Endothelial cell (in vitro differentiated cells): ENCODE data around the gene NLGN1. TPM values are rescaled to one million over a fixed set of nuclear protein-coding genes. Genes with fewer than 3 reads are reported as not detected.

ENCODE experiments used
- DNase-seq: peaks from one replicate; pipeline ENCODE4 v3.0.0; 2021; ENCODE audit warnings: low spot score
- H3K27ac Mint-ChIP-seq: one replicate; pipeline ENCODE4 v1.8.0; 2021; ENCODE audit warnings: mixed read lengths, inconsistent platforms; ENCODE audit not compliant: unreplicated experiment
- H3K27me3 Mint-ChIP-seq: one replicate; pipeline ENCODE4 v1.8.0; 2021; ENCODE audit warnings: mild to moderate bottlenecking, moderate library complexity, mixed read lengths, inconsistent platforms; ENCODE audit not compliant: unreplicated experiment
- H3K36me3 Mint-ChIP-seq: one replicate; pipeline ENCODE4 v1.8.0; 2021; ENCODE audit warnings: mild to moderate bottlenecking, low read depth, mixed read lengths, inconsistent platforms; ENCODE audit not compliant: unreplicated experiment
- H3K4me1 Mint-ChIP-seq: one replicate; pipeline ENCODE4 v1.8.0; 2021; ENCODE audit warnings: mild to moderate bottlenecking, mixed read lengths, inconsistent platforms; ENCODE audit not compliant: unreplicated experiment
- H3K4me3 Mint-ChIP-seq: one replicate; pipeline ENCODE4 v1.8.0; 2021; ENCODE audit warnings: mild to moderate bottlenecking, mixed read lengths, inconsistent platforms; ENCODE audit not compliant: unreplicated experiment
- H3K9me3 Mint-ChIP-seq: one replicate; pipeline ENCODE4 v1.8.0; 2021; ENCODE audit warnings: mixed read lengths, inconsistent platforms; ENCODE audit not compliant: unreplicated experiment
- total RNA-seq: library from RNA; stranded (reverse); fragmentation: NEBNext Ultra II Directional; extraction: Animal tissue kit (Norgen Biotek cat#: 25700); gene quantifications from one replicate; pipeline ENCODE4 v1.2.1, GENCODE V29; 2021; ENCODE audit not compliant: unreplicated experiment
- TF ChIP-seq, protein P1 (sequence below): fragments of 200-600 bp; sonication (generic); IDR thresholded peaks from one replicate; pipeline ENCODE4 v1.5.0; 2021; ENCODE audit warnings: antibody characterized with exemption; ENCODE audit not compliant: unreplicated experiment

The NLGN1 gene
- total RNA-seq, 1 donor from 2014 or later: 27.6 TPM

DNA sequence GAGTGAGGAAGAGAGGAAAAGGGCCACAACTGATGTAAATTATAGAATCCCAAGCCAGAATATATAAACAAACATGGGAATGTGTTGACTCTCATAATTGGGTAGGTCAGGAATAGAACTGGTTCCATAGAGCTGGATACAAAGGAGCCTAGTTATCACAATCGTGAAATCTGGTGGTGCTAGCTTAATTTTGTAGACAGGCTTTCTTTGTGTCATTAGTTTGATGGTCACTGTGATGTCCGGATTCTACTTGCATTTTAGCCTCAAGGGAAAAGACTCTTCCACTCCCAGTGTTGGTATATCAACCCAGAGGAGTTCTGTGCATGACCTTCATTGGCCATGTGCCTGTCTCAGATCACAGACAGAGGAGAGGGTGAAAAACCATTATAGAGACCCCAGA is 81.8 kb downstream of the NLGN1 start:
- no peaks in the 10 kb centered on the region for H3K36me3 Mint-ChIP-seq
- no peaks in the 10 kb centered on the region for H3K27me3 Mint-ChIP-seq
- TF ChIP-seq, protein P1, sequence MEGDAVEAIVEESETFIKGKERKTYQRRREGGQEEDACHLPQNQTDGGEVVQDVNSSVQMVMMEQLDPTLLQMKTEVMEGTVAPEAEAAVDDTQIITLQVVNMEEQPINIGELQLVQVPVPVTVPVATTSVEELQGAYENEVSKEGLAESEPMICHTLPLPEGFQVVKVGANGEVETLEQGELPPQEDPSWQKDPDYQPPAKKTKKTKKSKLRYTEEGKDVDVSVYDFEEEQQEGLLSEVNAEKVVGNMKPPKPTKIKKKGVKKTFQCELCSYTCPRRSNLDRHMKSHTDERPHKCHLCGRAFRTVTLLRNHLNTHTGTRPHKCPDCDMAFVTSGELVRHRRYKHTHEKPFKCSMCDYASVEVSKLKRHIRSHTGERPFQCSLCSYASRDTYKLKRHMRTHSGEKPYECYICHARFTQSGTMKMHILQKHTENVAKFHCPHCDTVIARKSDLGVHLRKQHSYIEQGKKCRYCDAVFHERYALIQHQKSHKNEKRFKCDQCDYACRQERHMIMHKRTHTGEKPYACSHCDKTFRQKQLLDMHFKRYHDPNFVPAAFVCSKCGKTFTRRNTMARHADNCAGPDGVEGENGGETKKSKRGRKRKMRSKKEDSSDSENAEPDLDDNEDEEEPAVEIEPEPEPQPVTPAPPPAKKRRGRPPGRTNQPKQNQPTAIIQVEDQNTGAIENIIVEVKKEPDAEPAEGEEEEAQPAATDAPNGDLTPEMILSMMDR: no peak
- H3K4me1 Mint-ChIP-seq: peaks cover 3% of the 10 kb centered on the region
- no peak overlapping the region for H3K4me3 Mint-ChIP-seq
- no peak overlapping the region for H3K27ac Mint-ChIP-seq
- H3K9me3 Mint-ChIP-seq: no peaks in the 10 kb centered on the region
- DNase-seq: no peak

DNA sequence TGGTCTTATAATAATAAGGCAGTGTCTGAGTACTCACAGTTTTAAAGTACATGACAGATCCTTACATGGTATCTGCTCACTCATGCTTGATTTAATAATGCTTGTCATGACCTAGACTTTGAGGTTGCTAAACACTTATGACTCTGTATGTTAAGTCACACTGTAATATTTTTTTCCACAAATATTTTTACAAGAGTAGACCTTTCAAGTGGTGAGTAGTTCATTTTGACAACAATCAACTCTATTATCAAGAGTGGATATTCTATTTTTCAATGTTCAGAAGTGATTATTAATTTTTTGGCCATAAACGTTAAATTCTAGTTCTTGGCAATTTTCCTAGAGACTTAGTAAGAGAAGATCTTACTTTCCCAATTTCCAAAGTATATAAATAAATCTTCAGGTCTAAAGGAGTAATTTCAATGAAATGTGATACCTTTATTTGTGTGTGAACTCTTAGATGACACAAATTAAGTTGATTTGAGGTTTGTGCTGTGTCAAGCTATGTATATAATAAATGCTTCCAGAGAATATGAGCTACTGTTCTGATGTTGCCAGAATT is 104.5 kb downstream of the NLGN1 start:
- TF ChIP-seq, protein P1: no peak
- no peaks in the 10 kb centered on the region for H3K36me3 Mint-ChIP-seq
- H3K27me3 Mint-ChIP-seq: no peaks in the 10 kb centered on the region
- DNase-seq: no peak
- no peak overlapping the region for H3K4me3 Mint-ChIP-seq
- H3K27ac Mint-ChIP-seq: no peak overlapping the region
- H3K4me1 Mint-ChIP-seq: peaks cover 2% of the 10 kb centered on the region
- no peaks in the 10 kb centered on the region for H3K9me3 Mint-ChIP-seq

DNA sequence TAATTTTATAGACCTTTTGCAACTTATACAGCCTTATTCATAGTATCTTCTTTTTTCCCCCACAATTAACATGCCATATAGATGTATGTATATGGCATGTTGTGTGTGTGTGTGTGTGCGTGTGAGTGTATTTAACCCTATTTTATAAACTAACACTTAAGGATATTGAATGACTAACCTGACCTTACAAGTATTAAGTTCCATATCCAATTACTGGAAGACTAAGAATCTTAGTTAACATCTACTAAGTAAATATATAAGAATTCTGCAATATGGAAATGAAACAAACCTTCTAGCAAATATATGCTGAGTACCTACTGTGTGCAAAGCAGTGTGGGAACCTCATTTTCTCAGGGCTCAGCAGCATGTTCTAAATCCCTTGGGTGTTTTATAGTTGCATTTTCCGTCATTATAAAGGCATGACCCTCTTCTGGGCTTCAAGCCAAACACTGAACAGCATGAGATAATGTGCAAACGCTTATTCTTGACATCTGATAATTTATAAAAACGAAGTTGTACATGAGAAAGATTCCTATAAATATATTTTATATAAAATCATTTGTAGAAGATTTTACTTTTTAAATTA is 105.5 kb downstream of the NLGN1 start:
- DNase-seq: no peak
- no peak overlapping the region for H3K27ac Mint-ChIP-seq

DNA sequence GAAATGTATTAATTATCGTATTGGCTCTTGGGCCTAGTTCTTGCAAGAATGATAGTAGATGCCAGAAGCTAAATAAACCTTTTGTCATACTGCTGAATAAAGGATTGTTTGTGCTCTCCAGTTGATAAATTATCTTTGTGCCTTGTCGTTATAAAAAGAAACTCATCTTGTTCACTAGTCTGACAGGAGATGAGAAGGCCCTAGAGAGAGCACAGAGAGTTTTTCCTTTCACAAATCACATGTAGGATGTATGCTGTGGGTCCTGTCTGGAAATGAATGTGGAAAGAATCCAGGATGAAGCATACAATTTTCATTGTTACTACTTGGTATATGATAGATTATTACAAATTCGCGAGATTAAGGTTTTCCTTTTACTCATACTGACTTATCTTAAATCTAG is 113.0 kb downstream of the NLGN1 start:
- no peaks in the 10 kb centered on the region for H3K9me3 Mint-ChIP-seq
- H3K4me1 Mint-ChIP-seq: peaks cover under 1% of the 10 kb centered on the region
- H3K27ac Mint-ChIP-seq: no peak overlapping the region
- no peak for DNase-seq
- no peaks in the 10 kb centered on the region for H3K27me3 Mint-ChIP-seq
- no peak overlapping the region for H3K4me3 Mint-ChIP-seq
- TF ChIP-seq, protein P1: no peak
- H3K36me3 Mint-ChIP-seq: no peaks in the 10 kb centered on the region

More for the DNA sequence above, 105.5 kb downstream of the NLGN1 start:
- H3K9me3 Mint-ChIP-seq: no peaks in the 10 kb centered on the region
- TF ChIP-seq, protein P1: no peak
- peaks cover 2% of the 10 kb centered on the region for H3K4me1 Mint-ChIP-seq
- H3K27me3 Mint-ChIP-seq: no peaks in the 10 kb centered on the region
- H3K36me3 Mint-ChIP-seq: no peaks in the 10 kb centered on the region
- H3K4me3 Mint-ChIP-seq: no peak overlapping the region

DNA sequence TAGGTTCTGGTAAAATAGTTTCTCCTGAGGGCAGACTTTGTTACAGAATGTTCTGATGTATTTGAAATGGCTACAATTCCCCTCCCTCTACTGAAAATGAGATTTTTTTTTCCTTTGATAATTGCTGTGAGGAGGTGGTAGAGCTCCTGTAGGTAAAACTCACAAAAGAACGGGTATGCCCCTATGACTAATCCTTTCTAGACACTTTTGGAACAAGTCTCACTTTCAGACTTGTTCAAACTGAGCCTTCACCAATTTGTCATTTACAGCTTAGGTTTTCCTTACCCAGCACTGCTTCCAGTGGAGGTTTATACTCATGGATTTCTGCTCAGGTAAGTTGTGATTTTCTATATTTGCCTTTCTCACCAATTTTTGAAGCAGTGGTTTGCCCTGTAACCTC is 115.6 kb downstream of the NLGN1 start:
- no peak for DNase-seq
- H3K9me3 Mint-ChIP-seq: no peaks in the 10 kb centered on the region
- H3K4me3 Mint-ChIP-seq: no peak overlapping the region
- H3K27me3 Mint-ChIP-seq: no peaks in the 10 kb centered on the region
- H3K27ac Mint-ChIP-seq: no peak overlapping the region
- no peaks in the 10 kb centered on the region for H3K4me1 Mint-ChIP-seq
- TF ChIP-seq, protein P1: no peak
- no peaks in the 10 kb centered on the region for H3K36me3 Mint-ChIP-seq
